HG03103 (cell line): ENCODE measurements around the gene PIWIL4.
"Not testable (repeated sequence)": the region's sequence is repeated elsewhere in the genome, so short reads cannot be mapped to it uniquely, and the experiment has no call there.

Experiments
- ATAC-seq: cut with Tn5 transposase; IDR thresholded peaks from one replicate; pipeline ENCODE4 v1.9.1; 2021; ENCODE audit warnings: low read depth; ENCODE audit not compliant: unreplicated experiment

Gene PIWIL4

GRCh38 chr11:94583213-94583865 lies 16.2 kb downstream of the PIWIL4 start:
- ATAC-seq = no peak

- ATAC-seq = peak; percentile 36
Observed at GRCh38 chr11:94583866-94584500, 16.8 kb downstream of the PIWIL4 start.

- no peak for ATAC-seq
Observed at GRCh38 chr11:94584978-94585377, 17.8 kb downstream of the PIWIL4 start.

GRCh38 chr11:94585399-94585798 lies 18.2 kb downstream of the PIWIL4 start:
- no peak for ATAC-seq

GRCh38 chr11:94586546-94586945 lies 19.4 kb downstream of the PIWIL4 start:
- no peak for ATAC-seq

- no peak for ATAC-seq
Observed at GRCh38 chr11:94586978-94587377, 19.8 kb downstream of the PIWIL4 start.

- no peak for ATAC-seq
Observed at GRCh38 chr11:94588366-94588942, 21.3 kb downstream of the PIWIL4 start.

GRCh38 chr11:94590352-94591041 lies 23.3 kb downstream of the PIWIL4 start:
- no peak for ATAC-seq

GRCh38 chr11:94593030-94593429 lies 25.9 kb downstream of the PIWIL4 start:
- ATAC-seq = peak; percentile 83

GRCh38 chr11:94595076-94595475 lies 27.9 kb downstream of the PIWIL4 start:
- ATAC-seq = peak; percentile 57

- ATAC-seq = no peak
Observed at GRCh38 chr11:94597896-94598295, 30.7 kb downstream of the PIWIL4 start.

- ATAC-seq = no peak
Observed at GRCh38 chr11:94599510-94599909, 32.3 kb downstream of the PIWIL4 start.

GRCh38 chr11:94602430-94603372 lies 35.5 kb downstream of the PIWIL4 start:
- ATAC-seq = peak; percentile 81

GRCh38 chr11:94603587-94603986 lies 36.4 kb downstream of the PIWIL4 start:
- no peak for ATAC-seq

GRCh38 chr11:94604482-94604881 lies 37.3 kb downstream of the PIWIL4 start:
- no peak for ATAC-seq

- no peak for ATAC-seq
Observed at GRCh38 chr11:94613120-94613519, 46.0 kb downstream of the PIWIL4 start.

GRCh38 chr11:94623120-94623735 lies 56.1 kb downstream of the PIWIL4 start:
- ATAC-seq = peak; percentile 67

- not testable (repeated sequence) for ATAC-seq
Observed at GRCh38 chr11:94625422-94625821, 58.3 kb downstream of the PIWIL4 start.

GRCh38 chr11:94627003-94627560 lies 59.9 kb downstream of the PIWIL4 start:
- not testable (repeated sequence) for ATAC-seq

- no peak for ATAC-seq
Observed at GRCh38 chr11:94629741-94630140, 62.6 kb downstream of the PIWIL4 start.
